GM06990 (cell line): ENCODE results near the gene HS6ST3.

Source experiments
- DNase-seq: peaks from one replicate; pipeline ENCODE4 v3.0.0-alpha.2; 2011; ENCODE audit not compliant: insufficient read length; ENCODE audit errors: extremely low read depth
- H3K27me3 ChIP-seq: replicated peaks from 2 replicates; pipeline ENCODE4 v1.6.0; 2011; ENCODE audit warnings: low read length; ENCODE audit not compliant: control insufficient read depth, insufficient read depth
- H3K36me3 ChIP-seq: 2 replicates; pipeline ENCODE4 v1.5.1; 2011; ENCODE audit warnings: low read length; ENCODE audit not compliant: control insufficient read depth, insufficient read depth
- H3K4me3 ChIP-seq: replicated peaks from 2 replicates; pipeline ENCODE4 v1.5.1; 2011; ENCODE audit warnings: low read depth, mild to moderate bottlenecking, control low read depth, low read length
- CTCF ChIP-seq: IDR thresholded peaks from 2 replicates; pipeline ENCODE4 v1.5.1; 2011; ENCODE audit warnings: low read length, control low read depth, mild to moderate bottlenecking, inconsistent platforms; ENCODE audit not compliant: insufficient read depth, poor library complexity, severe bottlenecking

HS6ST3 gene

GRCh38 chr13:96052656-96053002 is 37.3 kb upstream of the HS6ST3 start:
- Histone ChIP-seq H3K36me3 (no peaks in the 10 kb centered on the region), H3K27me3 (no peaks in the 10 kb centered on the region; the same call in 1 of the 2 replicates), H3K4me3 (peak overlapping the region; percentile 99)
- no peak for TF ChIP-seq CTCF
- no peak for DNase-seq

GRCh38 chr13:96053003-96053703 is 36.8 kb upstream of the HS6ST3 start, which contains the start of gene UGGT2:
UGGT2 (minus strand) TSS chr13:96053401; CDS start chr13:96053312, 89 bp downstream.
- TF ChIP-seq CTCF = no peak
- peak; percentile 94 for DNase-seq
- no peaks in the 10 kb centered on the region for H3K36me3 ChIP-seq
- no peaks in the 10 kb centered on the region; the same call in 1 of the 2 replicates for H3K27me3 ChIP-seq
- H3K4me3 ChIP-seq = peak within 1 kb of the TSS; percentile 99

- Histone ChIP-seq H3K4me3 (no peak overlapping the region), H3K27me3 (no peaks in the 10 kb centered on the region), H3K36me3 (no peaks in the 10 kb centered on the region)
- no peak for DNase-seq
- TF ChIP-seq CTCF = no peak
Measured at GRCh38 chr13:96065849-96066248, 24.1 kb upstream of the HS6ST3 start.

GRCh38 chr13:96068729-96069128 is 21.2 kb upstream of the HS6ST3 start:
- TF ChIP-seq CTCF = no peak

GRCh38 chr13:96071504-96071903 is 18.4 kb upstream of the HS6ST3 start:
- DNase-seq = no peak
- TF ChIP-seq CTCF = no peak
- Histone ChIP-seq H3K4me3 (no peak overlapping the region), H3K27me3 (no peaks in the 10 kb centered on the region), H3K36me3 (no peaks in the 10 kb centered on the region)

More at GRCh38 chr13:96068729-96069128, 21.2 kb upstream of the HS6ST3 start:
- DNase-seq = no peak
- no peak overlapping the region for H3K4me3 ChIP-seq
- H3K27me3 ChIP-seq = no peaks in the 10 kb centered on the region
- no peaks in the 10 kb centered on the region for H3K36me3 ChIP-seq
